Hematopoietic multipotent progenitor cell (in vitro differentiated cells): Measurements from ENCODE around the gene VIPR2. TPM values are rescaled to one million over a fixed set of nuclear protein-coding genes. Genes with fewer than 3 reads are reported as not detected.
A peak's percentile ranks its signal among the peaks of the same experiment; 100 is the strongest.
"Not testable (repeated sequence)": the region's sequence is repeated elsewhere in the genome, so short reads cannot be mapped to it uniquely, and the experiment has no call there.

ENCODE experiments used
- DNase-seq, 3 donors: peaks; one replicate each; pipeline ENCODE4 v3.0.0-alpha.2; 2011 to 2015; ENCODE audit warnings: low read depth in 2 of 3, low spot score in 2 of 3
- total RNA-seq: library from RNA; depleted of rRNA; stranded (reverse); fragments of >200 nt; gene quantifications from one replicate; pipeline ENCODE4 v1.2.3, GENCODE V29; 2012

VIPR2 gene
- total RNA-seq, 1 donor = 0.27 TPM

- DNase-seq = no peak
Measured at GRCh38 chr7:159014297-159015062, 130.2 kb downstream of the VIPR2 start.

DNA sequence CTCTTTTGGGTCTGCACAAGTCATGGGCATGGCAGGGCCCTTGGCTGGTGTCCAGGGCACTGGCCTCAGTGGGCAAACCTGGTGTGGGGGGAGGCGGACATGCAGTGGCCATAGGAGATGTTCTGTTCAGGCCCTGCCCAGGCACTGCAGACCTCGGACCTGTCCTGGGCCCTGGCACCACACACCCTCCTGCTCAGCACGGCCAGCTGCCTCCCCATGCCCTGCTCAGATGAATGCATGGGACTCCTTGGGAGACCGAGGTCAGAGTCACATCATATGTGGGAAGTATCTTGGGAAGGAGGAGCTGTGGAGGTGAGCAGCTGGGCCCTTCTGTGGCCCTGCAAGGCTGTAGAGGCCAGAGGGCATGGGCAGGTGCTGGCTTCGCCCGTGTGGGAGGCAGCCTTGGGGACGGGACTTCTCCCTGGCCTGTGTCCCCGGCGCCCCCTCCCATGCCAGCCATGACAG is 130.8 kb downstream of the VIPR2 start:
- no peak for DNase-seq

- no peak for DNase-seq
Measured at GRCh38 chr7:159013181-159013690, 131.4 kb downstream of the VIPR2 start.

GRCh38 chr7:159012353-159013069 is 132.2 kb downstream of the VIPR2 start:
- DNase-seq = peak in 1 of 3 donors; percentile 49

- DNase-seq = no peak
Measured at GRCh38 chr7:159011722-159012022, 133.0 kb downstream of the VIPR2 start.

DNA sequence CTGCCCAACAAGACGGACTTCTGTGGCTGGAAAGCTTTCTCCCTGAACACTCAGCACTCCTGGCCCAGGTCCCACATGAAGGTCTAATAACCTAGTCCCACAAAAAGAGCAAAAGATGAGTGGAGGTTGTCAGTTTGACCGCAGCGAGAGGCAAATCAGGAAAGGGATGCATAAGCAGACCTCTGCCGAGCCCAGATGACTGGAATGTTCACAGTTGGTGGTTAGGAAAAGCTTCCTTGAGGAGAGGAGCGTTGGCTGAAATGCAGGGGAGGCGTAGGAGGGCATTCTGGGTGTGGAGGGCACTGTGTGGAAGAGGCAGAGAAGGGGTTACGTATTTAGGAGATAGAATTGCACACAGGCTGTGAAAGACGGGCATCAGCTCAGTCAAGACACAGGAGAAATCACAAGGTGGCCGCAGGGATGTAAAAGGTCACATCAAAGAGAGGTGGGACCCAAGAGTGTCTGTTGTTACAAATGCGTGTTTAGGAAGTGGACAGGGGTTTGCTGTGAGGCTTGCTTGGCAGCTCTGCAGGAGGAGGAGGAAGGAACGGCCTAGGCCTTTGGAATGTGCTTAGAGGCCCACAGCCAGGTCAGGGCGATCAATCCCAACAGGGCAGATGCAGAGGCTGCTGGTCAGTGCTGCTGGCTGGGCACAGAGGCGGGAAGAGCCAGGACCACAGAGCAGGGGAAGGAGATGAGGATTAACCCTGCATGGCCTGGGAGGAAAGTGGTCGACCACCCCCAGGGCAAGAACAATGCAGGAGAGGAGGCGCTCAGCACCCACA is 133.5 kb downstream of the VIPR2 start:
- no peak for DNase-seq

- no peak for DNase-seq
Measured at GRCh38 chr7:159010411-159010810, 134.3 kb downstream of the VIPR2 start.

- no peak for DNase-seq
Measured at GRCh38 chr7:159009951-159010350, 134.7 kb downstream of the VIPR2 start.

DNA sequence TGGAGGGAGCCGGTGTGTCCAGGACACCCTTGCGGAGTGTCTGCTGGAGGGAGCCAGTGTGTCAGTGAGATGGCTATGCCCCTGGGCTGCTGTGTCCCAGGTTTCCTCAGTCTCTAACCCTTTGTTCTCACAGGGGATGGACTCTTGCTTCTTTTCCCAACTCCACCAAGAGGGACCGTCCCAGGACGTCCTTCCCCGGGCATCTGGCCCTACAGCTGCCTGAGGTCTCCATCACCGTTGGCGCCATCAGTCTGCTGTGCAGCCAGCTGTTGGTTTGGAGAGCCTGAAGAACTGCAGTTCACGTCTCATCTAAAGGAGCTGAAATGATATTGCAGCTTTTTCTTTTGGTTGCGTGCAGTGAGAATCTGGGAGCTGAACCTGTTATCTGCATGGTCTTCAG is 136.2 kb downstream of the VIPR2 start:
- no peak for DNase-seq

DNA sequence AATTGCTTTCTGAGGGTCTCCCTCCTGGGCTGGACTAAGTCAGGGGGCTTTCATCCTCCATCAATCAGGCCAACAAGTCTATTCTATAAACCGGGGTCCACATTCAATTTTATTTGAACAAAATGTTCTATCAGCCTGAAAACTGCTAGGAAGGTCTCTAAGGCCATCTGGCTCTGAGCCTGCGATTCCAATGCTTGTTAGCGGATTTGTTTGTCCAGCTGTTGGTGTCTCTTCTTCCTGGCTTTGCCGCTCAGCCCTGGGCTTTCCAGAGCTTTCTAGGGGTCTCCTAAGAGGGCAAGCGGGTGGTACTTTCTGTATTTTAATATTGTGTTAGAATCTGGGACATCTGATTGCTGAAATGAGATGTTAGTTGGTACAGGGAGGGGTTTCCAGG is 136.7 kb downstream of the VIPR2 start:
- no peak for DNase-seq

DNA sequence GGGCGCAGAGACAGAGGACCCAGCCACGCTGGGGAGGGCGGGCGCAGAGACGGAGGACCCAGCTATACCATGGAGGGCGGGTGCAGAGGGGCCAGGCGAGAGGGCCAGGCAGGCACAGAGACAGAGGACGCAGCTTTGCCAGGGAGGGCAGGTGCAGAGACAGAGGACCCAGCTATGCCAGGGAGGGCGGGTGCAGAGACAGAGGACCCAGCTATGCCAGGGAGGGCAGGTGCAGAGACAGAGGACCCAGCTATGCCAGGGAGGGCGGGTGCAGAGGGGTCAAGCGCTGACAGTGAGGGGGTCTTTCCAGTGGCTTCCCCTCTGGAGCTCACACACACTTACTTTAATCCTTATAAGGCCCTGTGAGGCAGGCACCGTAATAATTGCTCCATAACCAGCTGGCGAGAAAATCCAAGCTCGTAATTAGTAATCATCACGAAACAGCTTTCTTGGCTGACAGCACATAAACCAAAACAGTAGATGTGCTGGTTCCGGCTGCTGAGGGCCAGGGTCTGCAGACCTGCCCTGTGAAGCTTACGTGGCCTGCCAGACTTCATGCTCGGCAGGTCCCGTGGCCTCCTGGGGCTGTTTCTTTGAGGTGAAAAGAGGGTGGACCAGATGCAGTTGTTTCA is 137.2 kb downstream of the VIPR2 start:
- DNase-seq = no peak

GRCh38 chr7:159006610-159007130 is 138.0 kb downstream of the VIPR2 start:
- no peak for DNase-seq

GRCh38 chr7:159006022-159006609 is 138.6 kb downstream of the VIPR2 start:
- not testable (repeated sequence) for DNase-seq

DNA sequence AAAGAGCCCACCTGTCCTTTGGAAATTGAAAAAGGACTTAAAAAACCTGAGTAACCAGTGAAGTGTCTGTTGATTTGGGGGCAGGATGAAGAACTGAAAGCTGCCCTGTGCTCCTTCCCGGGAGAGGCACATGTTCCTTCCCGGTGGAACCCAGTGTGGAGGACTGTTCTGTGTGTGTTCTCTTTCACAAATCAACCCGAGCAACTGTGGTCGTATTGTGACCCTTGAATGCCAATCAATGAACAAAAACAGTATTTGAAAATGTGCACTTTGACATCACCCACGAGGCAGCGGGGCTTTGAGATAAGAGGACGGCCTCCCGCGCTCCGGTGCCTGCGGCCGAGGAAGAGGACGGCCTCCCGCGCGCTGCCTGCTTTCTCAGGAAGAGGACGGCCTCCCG is 139.0 kb downstream of the VIPR2 start:
- DNase-seq = no peak

DNA sequence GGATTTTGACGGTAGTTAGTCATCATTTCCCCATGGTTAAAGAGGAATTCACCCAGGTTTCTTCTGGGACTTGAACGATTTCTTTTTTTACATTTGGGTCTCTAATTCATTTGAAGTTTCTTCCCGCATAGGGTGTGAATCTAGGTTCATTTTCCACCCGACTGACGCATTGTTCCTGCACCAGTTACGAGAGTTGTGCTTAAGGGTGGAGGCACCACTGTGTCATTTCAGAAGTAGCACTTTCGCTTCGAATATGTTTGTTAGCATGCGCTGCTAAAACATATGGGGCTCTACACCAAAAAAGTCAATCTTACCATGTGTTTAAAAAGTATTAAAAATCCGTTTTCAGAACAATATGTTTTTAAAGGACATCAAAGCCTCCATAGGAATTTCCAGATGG is 140.3 kb downstream of the VIPR2 start:
- no peak for DNase-seq

GRCh38 chr7:159001811-159002210 is 142.9 kb downstream of the VIPR2 start:
- DNase-seq = no peak

- DNase-seq = no peak
Measured at GRCh38 chr7:159000859-159001435, 143.7 kb downstream of the VIPR2 start.

GRCh38 chr7:159000070-159000469 is 144.6 kb downstream of the VIPR2 start:
- no peak for DNase-seq

GRCh38 chr7:158999496-158999895 is 145.2 kb downstream of the VIPR2 start:
- DNase-seq = no peak

- DNase-seq = not testable (repeated sequence)
Measured at GRCh38 chr7:158998261-158998660, 146.4 kb downstream of the VIPR2 start.
